ENCODE data around the gene SARM1.

SARM1 gene

DNA sequence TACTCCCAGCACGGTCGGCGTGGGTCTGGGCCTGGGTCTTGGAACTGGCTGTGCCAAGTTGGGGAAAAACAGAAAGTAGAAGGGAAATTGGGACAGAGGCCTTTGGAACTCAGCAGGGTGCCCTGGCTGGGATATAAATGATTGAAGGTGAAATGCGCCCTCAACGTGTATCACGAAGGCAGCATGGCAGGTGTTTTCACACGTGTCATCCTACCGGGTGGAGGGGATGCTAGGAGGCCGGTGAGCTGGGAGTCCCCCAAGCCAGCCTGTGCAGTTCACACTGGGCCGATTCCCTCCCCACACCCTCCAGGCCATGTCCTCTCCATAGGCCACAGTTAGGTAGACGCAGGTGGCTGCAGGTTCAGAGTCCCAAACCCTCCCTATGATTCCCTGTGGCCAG, 30.0 kb upstream of the SARM1 start:
- DNase-seq = no peak

DNA sequence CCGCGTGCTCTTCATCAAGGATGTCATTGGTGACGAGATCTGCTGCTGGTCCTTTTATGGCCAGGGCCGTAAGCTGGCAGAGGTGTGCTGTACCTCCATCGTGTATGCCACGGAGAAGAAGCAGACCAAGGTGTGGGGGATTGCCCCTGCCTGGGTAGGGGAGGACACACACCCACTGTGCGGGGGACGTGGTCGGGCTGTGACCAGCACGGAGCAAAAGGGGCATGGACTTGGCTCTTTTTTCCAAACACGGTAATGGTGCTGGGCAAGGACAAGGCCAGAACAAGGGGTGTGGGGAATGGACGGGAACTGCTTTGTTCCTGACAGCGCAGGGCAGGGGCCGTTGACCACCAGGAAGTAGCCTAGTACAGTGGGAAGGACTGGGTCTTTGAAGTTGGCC, 29.2 kb upstream of the SARM1 start:
- DNase-seq = no peak

DNA sequence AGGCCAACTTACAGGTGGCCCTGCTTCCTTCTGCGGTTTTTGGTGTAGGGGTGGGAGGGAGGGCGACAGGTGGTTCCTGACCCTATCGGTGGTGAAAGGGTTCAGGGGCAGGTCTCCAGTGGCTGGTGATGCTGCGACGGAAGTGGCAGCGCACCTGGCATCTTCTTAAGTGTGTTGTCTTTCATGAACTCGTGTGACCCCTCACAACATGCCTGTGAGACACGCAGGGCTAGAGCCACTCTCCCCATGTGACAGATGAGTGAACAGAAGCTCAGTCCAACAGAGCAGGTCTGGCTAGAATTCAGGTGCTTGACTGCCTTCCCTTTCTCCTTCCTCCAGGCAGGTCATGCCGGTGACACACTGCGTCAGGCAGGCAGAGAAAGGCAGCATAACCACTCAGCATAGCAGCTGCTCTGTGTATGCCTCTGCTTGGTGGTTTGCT, 28.0 kb upstream of the SARM1 start:
- no peak for DNase-seq

DNA sequence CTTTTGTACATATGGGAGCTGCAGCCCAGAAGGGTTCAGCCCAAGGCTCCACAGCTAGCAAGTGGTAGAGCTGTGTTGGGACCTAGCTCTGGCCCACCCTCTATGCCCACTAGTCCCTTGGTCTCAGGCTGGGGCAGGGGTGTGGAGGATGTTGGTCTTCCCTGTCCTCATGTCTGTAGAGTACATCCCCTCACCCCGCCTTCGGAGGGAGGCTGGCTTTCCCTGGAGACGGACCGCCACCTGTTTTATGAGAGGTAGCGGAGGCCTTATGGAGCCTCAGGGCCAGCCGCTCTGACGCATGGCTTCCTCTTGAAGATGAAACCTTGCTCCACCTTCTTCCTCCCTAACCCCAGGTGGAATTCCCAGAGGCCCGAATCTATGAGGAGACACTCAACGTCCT, 27.5 kb upstream of the SARM1 start:
- no peak for DNase-seq

DNA sequence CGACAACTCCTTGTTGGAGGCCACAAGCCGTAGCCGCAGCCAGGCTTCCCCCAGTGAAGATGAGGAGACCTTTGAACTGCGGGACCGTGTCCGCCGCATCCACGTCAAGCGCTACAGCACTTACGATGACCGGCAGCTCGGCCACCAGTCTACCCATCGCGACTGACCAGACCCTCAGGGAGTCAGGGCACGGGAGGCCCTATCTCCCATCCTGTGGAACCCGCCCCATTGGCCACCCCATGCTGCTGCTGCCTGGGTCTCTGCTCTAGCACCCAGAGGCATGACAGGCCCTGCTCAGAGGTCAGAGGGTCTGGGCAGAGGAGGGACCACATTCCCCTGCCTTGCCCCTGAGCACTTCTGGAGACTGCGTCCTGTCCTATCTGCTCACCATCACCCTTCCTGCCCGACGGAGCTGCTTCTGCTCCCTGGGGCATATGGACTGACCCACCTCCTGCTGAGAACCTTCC, 27.0 kb upstream of the SARM1 start:
- no peak for DNase-seq

DNA sequence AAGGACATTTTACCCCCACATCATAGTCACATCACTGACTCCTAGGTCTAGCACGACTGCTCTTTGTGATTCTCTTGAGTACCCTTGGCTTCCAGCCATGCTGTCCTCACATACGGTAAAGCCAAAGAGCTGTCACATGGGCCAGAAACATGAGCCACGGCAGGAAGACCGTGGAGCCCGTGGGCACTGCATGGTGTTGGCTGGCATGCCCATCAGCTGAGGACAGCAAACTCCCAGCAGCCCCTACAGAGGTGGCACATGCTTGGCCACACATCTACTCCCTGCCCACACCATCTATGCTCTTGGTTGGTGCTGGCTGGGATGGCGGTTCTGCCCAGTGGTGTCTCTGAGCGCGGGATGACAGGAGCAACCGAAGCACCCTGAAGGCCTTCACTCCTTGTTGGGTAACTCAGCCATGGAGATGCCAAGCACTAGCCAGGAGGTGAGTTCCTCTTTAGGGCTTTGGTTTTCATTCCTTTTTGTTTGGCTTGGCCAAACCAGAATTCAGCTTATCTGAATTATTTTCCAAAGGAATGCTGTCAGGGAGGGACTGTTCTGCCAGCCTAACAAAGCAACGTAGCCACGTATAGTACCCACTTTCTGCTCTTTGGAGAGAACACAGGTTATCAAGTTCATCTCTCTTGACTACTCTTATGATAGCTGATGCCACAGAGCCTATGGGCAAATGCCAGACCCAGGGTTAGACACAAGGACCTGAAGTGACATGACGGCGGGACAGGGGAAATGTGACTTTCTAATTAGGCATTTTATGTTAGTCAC, 25.9 kb upstream of the SARM1 start:
- DNase-seq = no peak

DNA sequence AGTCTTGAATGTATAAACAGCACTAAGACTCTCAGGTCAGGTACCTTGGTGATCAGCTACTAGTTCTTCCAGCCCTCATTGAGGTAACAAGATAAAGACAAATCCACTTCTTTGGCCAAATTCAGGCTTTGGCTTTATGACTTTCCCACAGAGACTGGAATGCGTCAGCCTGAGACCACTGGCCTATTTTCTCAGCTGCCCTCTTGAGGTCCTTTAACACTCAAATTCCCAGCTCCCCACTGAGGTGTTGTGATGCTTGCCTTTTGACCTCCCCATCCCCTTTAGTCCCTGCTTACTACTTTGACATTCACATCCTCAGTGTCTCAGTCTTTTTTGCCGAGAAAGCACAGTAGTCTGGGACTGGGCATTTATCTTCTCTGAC, 25.3 kb upstream of the SARM1 start:
- no peak for DNase-seq

DNA sequence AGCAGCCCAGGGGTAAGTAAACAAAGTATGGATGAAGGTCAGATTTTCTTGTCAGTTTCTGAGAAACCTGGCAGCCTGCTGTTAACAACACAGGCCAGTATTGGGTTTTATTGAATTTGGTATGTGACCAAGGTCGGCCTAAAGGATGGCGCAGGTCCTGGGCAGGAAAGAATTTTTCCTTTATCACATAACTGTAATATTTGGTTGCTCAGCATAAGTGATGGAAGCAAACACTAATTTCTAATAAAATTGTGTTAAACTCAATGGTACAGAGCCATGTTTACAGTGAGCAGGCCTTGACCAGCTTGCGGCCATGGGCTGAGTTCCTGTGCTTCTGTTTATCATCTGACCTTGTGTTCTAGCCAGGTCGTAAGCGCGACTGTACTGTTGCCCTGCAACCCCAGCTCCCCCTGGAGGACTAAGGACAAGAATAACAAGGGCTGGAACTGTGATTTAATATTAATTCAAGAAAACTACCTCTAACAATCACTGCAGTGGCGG, 24.7 kb upstream of the SARM1 start:
- no peak for DNase-seq

DNA sequence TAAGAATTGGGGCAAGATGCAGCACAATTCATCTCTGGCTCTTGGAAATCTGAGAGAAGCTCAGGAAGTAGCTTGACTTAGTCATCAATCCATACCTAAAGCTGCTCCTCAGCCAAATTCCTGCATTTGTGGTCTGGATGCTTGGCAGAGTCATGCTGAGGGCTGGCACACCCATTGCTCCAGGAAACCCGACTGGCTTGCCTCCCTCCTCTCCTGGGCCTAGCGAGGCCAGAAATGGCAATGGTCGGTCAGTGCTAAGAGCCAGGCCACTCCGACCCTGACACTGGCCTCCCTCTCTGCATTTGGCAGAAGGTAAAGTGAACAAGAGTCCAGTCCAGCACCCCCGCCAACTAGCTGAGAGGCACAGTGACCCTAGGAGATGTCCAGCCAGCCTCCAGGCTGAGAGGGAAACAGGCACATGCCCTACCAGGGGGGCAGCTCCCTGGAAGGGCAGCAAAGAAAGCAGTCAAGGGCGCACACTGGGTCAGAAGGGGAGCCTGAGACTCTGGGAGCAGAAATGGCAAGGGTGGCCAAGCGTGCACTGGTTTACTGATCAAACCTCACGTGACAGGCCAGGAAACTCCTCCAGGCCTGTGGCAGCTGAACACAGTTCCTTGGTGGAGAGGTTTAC, 24.1 kb upstream of the SARM1 start:
- no peak for DNase-seq

DNA sequence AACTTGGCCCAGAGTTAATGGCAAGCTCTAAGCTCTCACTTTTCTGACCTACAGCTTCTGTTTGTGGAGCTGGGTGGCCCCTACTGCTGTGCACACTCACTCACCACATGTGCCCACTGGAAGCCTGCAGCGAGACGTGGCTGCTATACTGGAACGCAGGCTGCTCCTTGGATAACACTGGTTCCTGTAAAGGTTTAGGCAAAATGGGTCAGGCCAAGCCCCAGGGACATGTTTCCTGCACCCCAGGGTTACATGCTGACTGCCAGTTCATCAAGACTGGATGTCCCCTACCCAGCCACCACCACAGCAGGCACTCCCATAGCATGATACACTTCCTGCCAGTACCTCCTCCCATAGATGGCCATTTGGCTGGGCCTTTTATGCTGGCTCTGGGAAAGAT, 22.5 kb upstream of the SARM1 start:
- no peak for DNase-seq

DNA sequence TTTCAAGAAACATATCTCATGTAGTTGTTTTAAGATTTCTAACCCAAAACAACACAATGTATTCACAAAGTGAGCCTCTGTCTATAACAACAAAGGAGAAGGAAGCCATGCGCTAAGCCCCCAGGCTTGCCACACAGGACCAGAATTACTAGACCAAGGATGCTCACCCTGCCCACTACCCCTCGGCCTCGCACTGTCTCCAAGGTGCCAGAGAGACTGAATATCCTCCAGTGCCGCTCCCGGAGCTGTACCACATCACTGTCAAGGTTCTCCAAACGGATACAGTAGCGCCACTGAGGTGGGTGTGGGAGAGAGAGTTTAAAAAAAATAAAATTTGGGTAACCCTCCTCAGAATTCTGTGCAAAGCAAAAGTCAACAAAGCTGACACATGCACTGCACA, 21.2 kb upstream of the SARM1 start:
- DNase-seq = no peak

DNA sequence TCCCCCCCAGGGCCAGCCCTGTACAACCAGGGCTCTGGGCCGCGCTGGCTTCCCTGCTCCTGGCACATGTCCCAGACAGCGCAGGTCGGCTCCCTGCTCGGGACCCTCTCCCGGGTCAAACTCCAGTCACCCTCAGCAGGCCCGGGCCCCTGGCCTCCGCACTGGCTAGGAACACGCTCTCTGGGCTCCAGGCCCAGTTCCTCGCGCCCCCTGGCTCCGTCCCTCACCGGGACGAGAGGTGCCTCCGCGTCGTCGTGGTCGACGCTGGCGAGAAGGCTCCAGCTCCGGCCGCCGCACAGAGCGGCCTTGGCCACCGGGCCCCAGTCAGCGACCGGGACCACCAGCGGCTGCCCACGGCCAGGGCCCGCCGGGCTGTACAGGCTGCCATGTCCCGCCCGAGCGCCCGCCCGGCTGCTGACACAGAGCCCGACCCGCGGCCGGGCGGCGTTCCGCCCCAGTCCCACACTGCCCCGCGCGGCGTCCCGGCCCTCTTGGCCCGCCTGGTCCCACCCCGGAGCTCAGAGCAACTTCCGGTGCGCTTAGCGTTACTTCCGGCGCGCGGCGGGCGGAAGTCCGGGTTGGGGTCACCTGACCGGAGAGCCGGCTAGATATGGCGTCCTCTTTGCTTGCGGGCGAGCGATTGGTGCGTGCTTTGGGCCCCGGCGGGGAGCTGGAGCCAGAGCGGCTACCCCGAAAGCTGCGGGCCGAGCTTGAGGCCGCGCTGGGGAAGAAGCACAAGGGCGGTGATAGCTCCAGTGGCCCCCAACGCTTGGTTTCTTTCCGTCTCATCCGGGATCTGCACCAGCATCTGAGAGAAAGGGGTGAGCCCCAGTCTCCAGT, 14.2 kb upstream of the SARM1 start, which contains the start of gene POLDIP2:
Gene POLDIP2, minus strand, starts transcription at position 467 of the 840 bp plus-strand sequence. Its CDS starts 79 bp downstream, at position 388.
- DNase-seq = peak; percentile 73 to 99 (median 93)

DNA sequence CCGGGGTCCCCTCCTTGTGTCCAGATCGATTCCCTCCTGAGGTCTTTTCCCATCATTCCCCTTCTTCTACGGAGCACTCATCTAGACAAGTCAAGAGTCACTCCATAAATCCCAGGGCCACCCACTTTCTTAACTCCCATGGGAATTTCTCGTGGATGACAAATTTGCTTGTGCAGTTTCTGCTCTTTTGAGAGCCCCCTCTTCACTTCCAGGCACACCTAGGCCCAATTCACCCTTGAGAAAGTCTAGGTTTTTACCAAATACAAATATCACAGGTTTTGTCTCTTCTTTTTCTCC, 13.6 kb upstream of the SARM1 start:
- no peak for DNase-seq

DNA sequence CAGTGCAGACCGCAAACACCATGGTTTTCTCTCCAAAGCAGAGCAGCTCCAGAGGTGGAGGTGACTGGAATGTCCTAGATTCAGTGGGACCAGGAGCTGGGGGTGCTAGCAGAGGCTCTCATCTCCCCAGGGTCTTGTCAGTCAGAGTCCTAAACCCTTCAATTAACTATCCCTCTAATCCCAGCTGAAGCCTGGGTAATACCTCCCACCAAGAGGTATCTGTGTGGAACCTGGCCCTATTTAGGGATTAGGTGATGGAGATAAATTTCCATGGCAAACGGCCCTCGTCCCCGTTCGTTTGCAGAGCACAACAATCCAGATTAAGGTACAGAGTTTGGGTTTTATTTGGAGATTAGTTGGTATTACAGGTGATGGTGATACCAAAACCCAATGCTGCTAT, 8.3 kb upstream of the SARM1 start:
- DNase-seq = no peak

DNA sequence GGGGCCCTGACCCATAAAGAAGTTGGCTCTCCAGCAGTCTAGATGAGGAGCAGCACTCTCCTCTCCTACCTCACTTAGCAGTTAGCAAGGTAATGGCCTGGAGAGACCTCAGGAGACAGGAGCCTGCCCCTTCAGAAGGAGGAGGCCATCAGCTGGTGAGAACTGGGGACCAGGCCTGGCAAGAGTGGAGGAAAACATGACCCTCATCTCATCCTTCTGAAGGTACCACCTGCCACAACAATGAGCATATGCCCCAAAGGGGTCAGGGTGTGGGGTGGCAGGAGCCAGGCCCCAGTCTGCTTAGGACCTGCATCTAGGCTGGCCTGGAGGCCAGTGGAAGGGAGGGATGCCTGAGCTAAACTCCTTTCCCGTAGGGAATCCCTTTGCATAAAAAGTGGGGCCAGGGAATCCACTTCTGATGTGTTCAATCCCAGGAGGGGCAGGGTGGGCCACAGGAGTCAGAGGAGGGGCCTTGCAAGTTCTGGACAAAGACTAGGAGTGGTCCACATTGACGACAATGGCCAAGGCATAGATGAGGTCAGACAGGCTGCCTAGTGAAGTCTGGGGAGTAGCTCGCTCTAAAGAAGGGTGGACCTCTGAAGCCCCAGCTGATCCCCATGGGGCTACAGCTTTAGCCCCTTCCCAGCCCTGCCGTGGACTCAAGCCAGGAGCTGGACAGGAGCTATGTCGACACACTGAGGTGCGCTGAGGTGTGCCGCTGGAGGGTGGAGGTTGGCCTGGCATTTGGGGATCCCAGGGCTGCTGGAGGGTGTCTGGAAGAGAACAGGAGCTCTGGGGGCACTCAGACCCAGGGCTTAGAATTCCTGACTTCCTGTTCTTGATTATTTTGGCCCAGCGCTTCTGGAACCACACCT, 7.5 kb upstream of the SARM1 start:
- DNase-seq = no peak

DNA sequence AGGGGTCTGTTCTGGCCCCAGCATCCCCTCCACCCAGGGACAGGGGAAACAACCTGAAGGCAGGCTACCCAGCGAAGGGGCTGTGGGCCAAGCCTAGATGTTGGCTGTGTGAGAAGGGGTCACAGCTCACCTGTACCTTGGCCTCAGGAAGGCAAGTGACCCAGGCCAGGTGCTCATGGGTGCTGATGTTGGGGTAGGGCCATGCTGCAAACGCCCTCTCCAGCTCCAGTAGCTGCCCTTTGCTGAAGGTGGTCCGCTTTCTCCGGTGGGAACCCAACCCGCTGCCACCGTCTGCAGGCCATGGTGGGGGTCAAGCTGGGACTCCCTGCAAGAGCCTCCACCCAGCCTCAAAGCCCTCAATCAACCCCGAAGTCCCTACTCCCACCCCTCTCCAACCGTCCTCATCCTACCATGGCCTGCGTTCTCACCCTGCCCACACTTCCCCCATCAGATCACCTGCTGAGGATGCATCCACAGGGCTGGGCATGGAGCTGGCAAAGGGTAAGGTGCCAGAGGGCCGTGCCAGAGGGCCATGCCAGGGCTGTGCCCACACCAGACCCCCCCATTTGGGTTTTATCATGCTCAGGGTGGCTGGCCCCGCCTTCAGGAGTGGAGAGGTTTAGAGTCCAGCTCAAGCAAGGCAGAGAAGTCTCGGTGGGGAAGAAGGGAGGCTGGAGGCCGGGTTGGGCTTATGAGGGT, 6.7 kb upstream of the SARM1 start, which contains the start of gene SEBOX:
Gene SEBOX, minus strand, starts transcription at position 535 of the 699 bp plus-strand sequence. Its CDS starts 48 bp downstream, at position 487.
- DNase-seq = no peak

DNA sequence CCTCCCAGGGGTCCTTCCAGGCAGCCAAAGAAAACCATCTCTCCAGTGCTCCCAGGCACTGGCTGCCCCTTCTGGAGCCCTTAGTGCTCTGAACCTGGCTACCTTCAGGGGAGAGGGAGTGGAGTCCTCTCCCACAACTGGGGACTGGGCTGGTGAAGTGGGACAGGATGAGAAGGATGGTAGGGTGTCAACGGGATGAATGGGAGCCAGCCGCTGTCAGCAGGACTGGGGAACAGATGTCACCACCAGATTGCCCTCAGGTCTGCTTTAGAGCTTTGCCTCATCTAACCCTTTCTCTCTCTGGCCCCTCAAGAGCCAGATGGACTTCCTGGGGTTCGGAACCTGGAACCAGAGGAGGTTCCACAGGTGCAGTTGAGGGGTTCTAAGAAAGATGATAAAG, 6.0 kb upstream of the SARM1 start:
- DNase-seq = no peak

DNA sequence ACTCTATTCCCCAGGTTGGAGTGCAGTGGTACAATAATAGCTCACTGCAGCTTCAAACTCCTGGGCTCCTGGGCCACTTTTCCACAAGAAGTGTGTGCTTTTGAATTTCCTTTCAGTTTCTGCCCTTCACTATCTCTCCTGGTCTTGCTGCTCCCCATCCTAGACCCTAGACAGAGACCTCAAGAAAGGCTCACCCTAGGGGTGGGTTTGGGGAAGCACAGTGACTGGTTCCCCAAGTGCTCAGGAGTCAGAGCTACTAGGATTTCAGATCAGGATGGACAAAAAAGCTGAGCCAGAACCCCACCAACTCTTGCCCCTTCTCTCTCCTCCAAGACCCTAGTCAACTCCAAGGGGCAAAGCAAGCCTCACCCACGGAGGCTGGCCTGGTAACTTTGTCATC, 4.9 kb upstream of the SARM1 start:
- DNase-seq = no peak

DNA sequence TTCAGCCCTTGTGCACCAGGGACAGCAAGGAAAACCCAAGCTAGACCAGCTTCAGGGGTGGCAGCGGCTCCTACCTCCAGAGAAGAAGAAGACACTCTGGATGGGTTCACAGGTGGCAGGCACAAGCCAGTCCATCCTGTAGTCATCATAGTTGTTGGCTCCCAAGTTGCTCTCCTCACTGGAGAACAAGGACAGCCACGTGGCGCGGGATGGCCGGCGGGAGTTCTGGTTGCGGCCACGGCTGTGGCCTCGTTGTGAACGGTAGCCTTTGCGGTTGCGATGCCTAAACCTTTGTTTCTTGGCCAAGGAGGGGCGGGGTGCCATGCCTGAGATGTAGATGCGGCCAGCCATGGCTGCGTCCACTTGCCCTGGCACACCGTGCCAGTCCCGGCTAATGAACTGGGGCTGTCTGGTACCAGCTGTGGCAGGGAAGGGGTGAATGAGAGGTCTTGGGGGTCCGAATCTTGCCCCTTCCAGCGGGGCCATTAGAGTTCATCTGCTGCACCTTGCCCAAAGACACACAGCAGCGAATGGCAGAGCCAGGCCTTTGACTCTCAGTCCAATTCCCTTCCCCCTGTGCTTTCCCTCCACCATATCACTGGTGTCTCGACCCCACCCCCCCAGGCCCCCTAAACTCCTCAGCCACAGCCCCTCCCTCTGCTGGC, 3.7 kb upstream of the SARM1 start:
- DNase-seq = no peak

Data from amygdala (tissue), 56 donors.